CD4-positive, CD25-positive, alpha-beta regulatory T cell (primary cell): ENCODE data around the gene SELENOM. TPM values are rescaled to one million over a fixed set of nuclear protein-coding genes. Genes with fewer than 3 reads are reported as not detected.

Experiments used
- ATAC-seq, 2 donors: fragments of 150-1000 bp; cut with Tn5 transposase; one replicate each; pipeline ENCODE4 v1.10.0; 2021; ENCODE audit warnings: low read depth in 2 of 2, moderate number of reproducible peaks in 2 of 2, moderate library complexity in 1 of 2
- DNase-seq, 3 donors: peaks; one replicate each; pipeline versions ENCODE4 v3.0.0 to v3.0.0-alpha.2; 2012 to 2022; ENCODE audit warnings: mixed read lengths in 1 of 3
- H3K27ac ChIP-seq: one replicate; pipeline ENCODE4 v1.7.0; 2013; ENCODE audit warnings: mild to moderate bottlenecking, low read length; ENCODE audit not compliant: insufficient read depth, poor library complexity, severe bottlenecking
- H3K27me3 ChIP-seq: one replicate; pipeline ENCODE4 v1.7.0; 2013; ENCODE audit warnings: low read length; ENCODE audit not compliant: control insufficient read depth, insufficient read depth
- H3K36me3 ChIP-seq: one replicate; pipeline ENCODE4 v1.7.0; 2013; ENCODE audit warnings: mild to moderate bottlenecking, low read length, moderate library complexity; ENCODE audit not compliant: control insufficient read depth, insufficient read depth
- H3K4me1 ChIP-seq: 2 replicates; pipeline ENCODE4 v1.7.0; 2013; ENCODE audit warnings: mild to moderate bottlenecking, low read length; ENCODE audit not compliant: insufficient read depth, control insufficient read depth, poor library complexity, severe bottlenecking
- H3K4me3 ChIP-seq: one replicate; pipeline ENCODE4 v1.7.0; 2013; ENCODE audit warnings: low read depth, mild to moderate bottlenecking, low read length, moderate library complexity
- H3K9me3 ChIP-seq, 2 experiments: 1 replicate in 1 of 2; 2 replicates in 1 of 2; pipeline ENCODE4 v1.7.0; 2013; ENCODE audit warnings: low read length in 2 of 2, mild to moderate bottlenecking in 1 of 2, moderate library complexity in 1 of 2; ENCODE audit not compliant: control insufficient read depth in 2 of 2
- H3K27ac Mint-ChIP-seq, 3 donors: one replicate each; pipeline ENCODE4 v1.8.0; 2020 to 2022; ENCODE audit warnings: mild to moderate bottlenecking in 3 of 3, mixed read lengths in 3 of 3, moderate library complexity in 2 of 3
- H3K27me3 Mint-ChIP-seq: one replicate; pipeline ENCODE4 v1.8.0; 2022; ENCODE audit warnings: mild to moderate bottlenecking, mixed read lengths
- H3K36me3 Mint-ChIP-seq: one replicate; pipeline ENCODE4 v1.8.0; 2020; ENCODE audit warnings: mixed read lengths
- H3K4me1 Mint-ChIP-seq, 4 donors: one replicate each; pipeline ENCODE4 v1.8.0; 2020 to 2022; ENCODE audit warnings: mixed read lengths in 4 of 4, mild to moderate bottlenecking in 1 of 4
- H3K4me3 Mint-ChIP-seq, 4 donors: one replicate each; pipeline ENCODE4 v1.8.0; 2020 to 2022; ENCODE audit warnings: mild to moderate bottlenecking in 4 of 4, mixed read lengths in 4 of 4, moderate library complexity in 3 of 4
- H3K9me3 Mint-ChIP-seq, 7 donors: one replicate each; pipeline ENCODE4 v1.8.0; 2020 to 2022; ENCODE audit warnings: mixed read lengths in 7 of 7, mild to moderate bottlenecking in 3 of 7, moderate library complexity in 2 of 7
- polyA plus RNA-seq, 4 donors: library from polyadenylated mRNA; unstranded; fragments of 300-500 nt; fragmentation: Illumina TruSeq; gene quantifications; one replicate each; pipeline ENCODE4 v1.2.3, GENCODE V29; 2021
- total RNA-seq: library from RNA; stranded (reverse); gene quantifications from one replicate; pipeline ENCODE4 v1.2.3, GENCODE V29; 2022

SELENOM gene
- total and polyA plus RNA-seq, 5 donors from 2014 or later, result 30.6 to 142 (median 126) TPM

- Mint-ChIP-seq H3K4me3 (no peak within 1 kb of the TSS), H3K4me1 (no peaks in the 10 kb centered on the region), H3K27me3 (no peaks in the 10 kb centered on the region), H3K27ac (peak within 1 kb of the TSS in 2 of 3 donors; percentile 62 to 71), H3K36me3 (no peaks in the 10 kb centered on the region), H3K9me3 (peaks cover 0 to 4% (median 2%) of the 10 kb centered on the region in 7 donors)
- Histone ChIP-seq H3K4me1 (no peaks in the 10 kb centered on the region), H3K27me3 (no peaks in the 10 kb centered on the region), H3K4me3 (no peak within 1 kb of the TSS), H3K27ac (no peak within 1 kb of the TSS), H3K36me3 (no peaks in the 10 kb centered on the region), H3K9me3 (no peaks in the 10 kb centered on the region)
- no peak for ATAC-seq
- DNase-seq, result no peak
Observed at GRCh38 chr22:31139866-31140716, 32.7 kb upstream of the SELENOM start, which contains the start of gene PLA2G3. Gene PLA2G3 (minus strand): TSS chr22:31140508. CDS start chr22:31140354, 154 bp downstream.

GRCh38 chr22:31139066-31139465 lies 31.7 kb upstream of the SELENOM start:
- Histone ChIP-seq H3K9me3 (no peaks in the 10 kb centered on the region), H3K27me3 (no peaks in the 10 kb centered on the region), H3K27ac (no peak overlapping the region), H3K36me3 (no peaks in the 10 kb centered on the region), H3K4me1 (no peaks in the 10 kb centered on the region), H3K4me3 (no peak overlapping the region)
- H3K4me1 Mint-ChIP-seq, result no peaks in the 10 kb centered on the region
- H3K36me3 Mint-ChIP-seq, result no peaks in the 10 kb centered on the region
- H3K27ac Mint-ChIP-seq, result peak overlapping the region in 1 of 3 donors; percentile 7
- no peaks in the 10 kb centered on the region for H3K27me3 Mint-ChIP-seq
- H3K9me3 Mint-ChIP-seq, result peaks cover 0 to 3% (median 0%) of the 10 kb centered on the region in 7 donors
- no peak overlapping the region for H3K4me3 Mint-ChIP-seq
- DNase-seq (no peak), ATAC-seq (no peak)

GRCh38 chr22:31138126-31138525 lies 30.8 kb upstream of the SELENOM start:
- ATAC-seq (no peak), DNase-seq (no peak)
- Histone ChIP-seq H3K36me3 (no peaks in the 10 kb centered on the region), H3K4me3 (no peak overlapping the region), H3K4me1 (no peaks in the 10 kb centered on the region), H3K9me3 (no peaks in the 10 kb centered on the region), H3K27me3 (no peaks in the 10 kb centered on the region), H3K27ac (no peak overlapping the region)
- peaks cover 0 to 3% (median 0%) of the 10 kb centered on the region in 7 donors for H3K9me3 Mint-ChIP-seq
- no peaks in the 10 kb centered on the region for H3K27me3 Mint-ChIP-seq
- no peaks in the 10 kb centered on the region for H3K4me1 Mint-ChIP-seq
- no peak overlapping the region for H3K27ac Mint-ChIP-seq
- no peak overlapping the region for H3K4me3 Mint-ChIP-seq
- no peaks in the 10 kb centered on the region for H3K36me3 Mint-ChIP-seq

- Mint-ChIP-seq H3K4me3 (no peak overlapping the region), H3K9me3 (peaks cover 0 to 3% (median 0%) of the 10 kb centered on the region in 7 donors), H3K27me3 (no peaks in the 10 kb centered on the region), H3K27ac (no peak overlapping the region), H3K4me1 (no peaks in the 10 kb centered on the region), H3K36me3 (no peaks in the 10 kb centered on the region)
- no peaks in the 10 kb centered on the region for H3K27me3 ChIP-seq
- no peaks in the 10 kb centered on the region for H3K4me1 ChIP-seq
- DNase-seq (no peak), ATAC-seq (no peak)
- no peaks in the 10 kb centered on the region for H3K9me3 ChIP-seq
- H3K4me3 ChIP-seq, result no peak overlapping the region
- H3K36me3 ChIP-seq, result no peaks in the 10 kb centered on the region
- no peak overlapping the region for H3K27ac ChIP-seq
Observed at GRCh38 chr22:31137721-31138120, 30.4 kb upstream of the SELENOM start.

GRCh38 chr22:31136711-31137110 lies 29.3 kb upstream of the SELENOM start:
- Mint-ChIP-seq H3K9me3 (no peaks in the 10 kb centered on the region), H3K27ac (no peak overlapping the region), H3K27me3 (no peaks in the 10 kb centered on the region), H3K4me3 (no peak overlapping the region), H3K4me1 (no peaks in the 10 kb centered on the region), H3K36me3 (no peaks in the 10 kb centered on the region)
- Histone ChIP-seq H3K27ac (no peak overlapping the region), H3K36me3 (no peaks in the 10 kb centered on the region), H3K4me1 (no peaks in the 10 kb centered on the region), H3K4me3 (no peak overlapping the region), H3K9me3 (no peaks in the 10 kb centered on the region), H3K27me3 (no peaks in the 10 kb centered on the region)
- ATAC-seq, result no peak
- DNase-seq, result no peak

GRCh38 chr22:31136155-31136554 lies 28.8 kb upstream of the SELENOM start:
- Histone ChIP-seq H3K9me3 (no peaks in the 10 kb centered on the region), H3K36me3 (no peaks in the 10 kb centered on the region), H3K27me3 (no peaks in the 10 kb centered on the region), H3K4me1 (no peaks in the 10 kb centered on the region), H3K4me3 (no peak overlapping the region), H3K27ac (no peak overlapping the region)
- H3K36me3 Mint-ChIP-seq, result no peaks in the 10 kb centered on the region
- no peaks in the 10 kb centered on the region for H3K27me3 Mint-ChIP-seq
- ATAC-seq (no peak), DNase-seq (no peak)
- no peaks in the 10 kb centered on the region for H3K9me3 Mint-ChIP-seq
- peak overlapping the region in 1 of 3 donors; percentile 26 for H3K27ac Mint-ChIP-seq
- H3K4me3 Mint-ChIP-seq, result no peak overlapping the region
- H3K4me1 Mint-ChIP-seq, result no peaks in the 10 kb centered on the region

- H3K27ac Mint-ChIP-seq, result peak overlapping the region in 1 of 3 donors; percentile 26
Observed at GRCh38 chr22:31135706-31136105, 28.3 kb upstream of the SELENOM start.

GRCh38 chr22:31134688-31135087 lies 27.3 kb upstream of the SELENOM start:
- ATAC-seq, result no peak
- no peak overlapping the region for H3K27ac Mint-ChIP-seq
- H3K9me3 ChIP-seq, result no peaks in the 10 kb centered on the region
- H3K36me3 Mint-ChIP-seq, result no peaks in the 10 kb centered on the region
- H3K27ac ChIP-seq, result no peak overlapping the region
- H3K27me3 ChIP-seq, result no peaks in the 10 kb centered on the region
- no peaks in the 10 kb centered on the region for H3K9me3 Mint-ChIP-seq
- no peak overlapping the region for H3K4me3 Mint-ChIP-seq
- H3K4me1 ChIP-seq, result no peaks in the 10 kb centered on the region
- H3K4me1 Mint-ChIP-seq, result no peaks in the 10 kb centered on the region
- H3K36me3 ChIP-seq, result no peaks in the 10 kb centered on the region
- no peaks in the 10 kb centered on the region for H3K27me3 Mint-ChIP-seq
- DNase-seq, result no peak
- no peak overlapping the region for H3K4me3 ChIP-seq

More at GRCh38 chr22:31135706-31136105, 28.3 kb upstream of the SELENOM start:
- Histone ChIP-seq H3K4me3 (no peak overlapping the region), H3K36me3 (no peaks in the 10 kb centered on the region), H3K4me1 (no peaks in the 10 kb centered on the region), H3K27me3 (no peaks in the 10 kb centered on the region), H3K27ac (no peak overlapping the region), H3K9me3 (no peaks in the 10 kb centered on the region)
- no peaks in the 10 kb centered on the region for H3K9me3 Mint-ChIP-seq
- no peaks in the 10 kb centered on the region for H3K4me1 Mint-ChIP-seq
- H3K27me3 Mint-ChIP-seq, result no peaks in the 10 kb centered on the region
- no peak overlapping the region for H3K4me3 Mint-ChIP-seq
- no peak for DNase-seq
- no peaks in the 10 kb centered on the region for H3K36me3 Mint-ChIP-seq
- ATAC-seq, result no peak
